IMR-90 (cell line): Measurements from ENCODE around the gene HS6ST3. TPM values are rescaled to one million over a fixed set of nuclear protein-coding genes. Genes with fewer than 3 reads are reported as not detected.

ENCODE experiments used
- ATAC-seq: fragments of 200-7000 bp; cut with Tn5 transposase; 2 replicates; pipeline ENCODE4 v1.9.1; 2020; ENCODE audit warnings: low read depth, mild to moderate bottlenecking, moderate library complexity
- BruUV-seq: library from RNA; stranded (reverse); fragments of 400-500 nt; replicated peaks from 2 replicates; lab custom pipeline; 2021; lab: Mats Ljungman, UMichigan
- CTCF ChIA-PET: fragments of 300-600 bp; formaldehyde crosslinking; extraction: SDS; loops from one replicate; lab custom pipeline; 2021; ENCODE audit warnings: antibody characterized with exemption; lab: Yijun Ruan, JAX
- POLR2A ChIA-PET: fragments of 300-600 bp; sonication (Branson Sonifier 250); formaldehyde crosslinking; loops from one replicate; lab custom pipeline; 2022; ENCODE audit warnings: antibody characterized with exemption; ENCODE audit not compliant: unreplicated experiment; lab: Charles Lee
- DNase-seq: peaks from one replicate; pipeline ENCODE4 v3.0.0; 2013
- H2AFZ ChIP-seq: replicated peaks from 2 replicates; pipeline ENCODE3; 2013; ENCODE audit warnings: low read length, mild to moderate bottlenecking; ENCODE audit not compliant: poor library complexity
- H2AK5ac ChIP-seq: 2 replicates; pipeline ENCODE4 v1.6.1; 2013; ENCODE audit warnings: low read depth, low read length, inconsistent platforms
- H2AK9ac ChIP-seq: replicated peaks from 2 replicates; pipeline ENCODE3; 2013; ENCODE audit warnings: mild to moderate bottlenecking, low read depth, low read length, moderate library complexity; ENCODE audit not compliant: poor library complexity
- H2BK120ac ChIP-seq: 2 replicates; pipeline ENCODE4 v1.6.1; 2013; ENCODE audit warnings: low read depth, low read length, inconsistent platforms
- H2BK15ac ChIP-seq: 3 replicates; pipeline ENCODE4 v1.6.1; 2013; ENCODE audit warnings: low read depth, low read length, inconsistent platforms
- H2BK20ac ChIP-seq: 2 replicates; pipeline ENCODE4 v1.6.1; 2013; ENCODE audit warnings: low read depth, mild to moderate bottlenecking, inconsistent platforms, low read length, moderate library complexity
- H2BK5ac ChIP-seq: 2 replicates; pipeline ENCODE4 v1.6.1; 2013; ENCODE audit warnings: mild to moderate bottlenecking, low read depth, low read length, inconsistent platforms; ENCODE audit not compliant: poor library complexity, severe bottlenecking
- H3K14ac ChIP-seq: replicated peaks from 2 replicates; pipeline ENCODE4 v1.6.1; 2013; ENCODE audit warnings: low read depth, low read length, inconsistent platforms
- H3K18ac ChIP-seq: 2 replicates; pipeline ENCODE4 v1.6.1; 2013; ENCODE audit warnings: low read depth, low read length, control low read depth
- H3K23ac ChIP-seq: 2 replicates; pipeline ENCODE4 v1.6.1; 2013; ENCODE audit warnings: low read depth, low read length, inconsistent platforms
- H3K27ac ChIP-seq: 2 replicates; pipeline ENCODE4 v1.5.1; 2013; ENCODE audit warnings: mild to moderate bottlenecking, control low read depth, low read length; ENCODE audit not compliant: insufficient read depth
- H3K27me3 ChIP-seq: 2 replicates; pipeline ENCODE4 v1.6.1; 2013; ENCODE audit warnings: low read length; ENCODE audit not compliant: control insufficient read depth, insufficient read depth
- H3K36me3 ChIP-seq: 2 replicates; pipeline ENCODE4 v1.6.1; 2013; ENCODE audit warnings: low read length, mixed read lengths; ENCODE audit not compliant: control insufficient read depth, insufficient read depth
- H3K4ac ChIP-seq: 2 replicates; pipeline ENCODE4 v1.6.1; 2013; ENCODE audit warnings: low read depth, low read length, inconsistent platforms
- H3K4me1 ChIP-seq: 2 replicates; pipeline ENCODE4 v1.6.1; 2013; ENCODE audit warnings: low read length, mixed read lengths; ENCODE audit not compliant: control insufficient read depth, insufficient read depth
- H3K4me2 ChIP-seq: 2 replicates; pipeline ENCODE4 v1.6.1; 2013; ENCODE audit warnings: low read depth, mild to moderate bottlenecking, control low read depth, low read length, moderate library complexity
- H3K4me3 ChIP-seq: 2 replicates; pipeline ENCODE4 v1.5.1; 2013; ENCODE audit warnings: low read depth, mild to moderate bottlenecking, control low read depth, low read length, moderate library complexity; ENCODE audit not compliant: insufficient read depth
- H3K56ac ChIP-seq: 2 replicates; pipeline ENCODE4 v1.6.1; 2013; ENCODE audit warnings: low read length, inconsistent platforms; ENCODE audit not compliant: insufficient read depth; ENCODE audit errors: extremely low read depth
- H3K79me1 ChIP-seq, 2 experiments: 2 replicates each; pipeline ENCODE4 v1.6.1; 2013; ENCODE audit warnings: low read length in 2 of 2, inconsistent platforms in 1 of 2, low read depth in 1 of 2
- H3K9ac ChIP-seq: 2 replicates; pipeline ENCODE4 v1.6.1; 2013; ENCODE audit warnings: low read depth, low read length, control low read depth
- H3K9me1 ChIP-seq: 2 replicates; pipeline ENCODE4 v1.6.1; 2013; ENCODE audit warnings: low read length, inconsistent platforms; ENCODE audit not compliant: insufficient read depth
- H3K9me3 ChIP-seq: 2 replicates; pipeline ENCODE4 v1.6.1; 2013; ENCODE audit warnings: low read length; ENCODE audit not compliant: control insufficient read depth, insufficient read depth
- H4K20me1 ChIP-seq: 2 replicates; pipeline ENCODE4 v1.6.1; 2013; ENCODE audit warnings: low read length, inconsistent platforms; ENCODE audit not compliant: insufficient read depth
- H4K5ac ChIP-seq: 2 replicates; pipeline ENCODE4 v1.6.1; 2013; ENCODE audit warnings: mild to moderate bottlenecking, low read depth, low read length, control low read depth
- H4K8ac ChIP-seq, 2 experiments: 2 replicates each; pipeline ENCODE4 v1.6.1; 2013; ENCODE audit warnings: low read depth in 2 of 2, low read length in 2 of 2, control low read depth in 1 of 2, inconsistent platforms in 1 of 2
- H4K91ac ChIP-seq: 2 replicates; pipeline ENCODE4 v1.6.1; 2013; ENCODE audit warnings: low read depth, low read length, inconsistent platforms; ENCODE audit not compliant: insufficient read depth
- BHLHE40 ChIP-seq: fragments of 150-350 bp; IDR thresholded peaks from 2 replicates; pipeline ENCODE4 v1.6.1; 2016; ENCODE audit warnings: mild to moderate bottlenecking, low read depth, low read length
- CEBPB ChIP-seq: IDR thresholded peaks from 2 replicates; pipeline ENCODE4 v1.6.1; 2012; ENCODE audit warnings: low read depth, low read length, improper control_type of control experiment
- CHD1 ChIP-seq: IDR thresholded peaks from 2 replicates; pipeline ENCODE4 v1.6.1; 2012; ENCODE audit warnings: low read depth, low read length, improper control_type of control experiment
- CTCF ChIP-seq: conservative IDR thresholded peaks from 2 replicates; pipeline ENCODE4 v1.5.1; 2012; ENCODE audit warnings: mild to moderate bottlenecking, low read depth, low read length, improper control_type of control experiment
- ELK1 ChIP-seq: fragments of 150-350 bp; IDR thresholded peaks from 2 replicates; pipeline ENCODE4 v1.6.1; 2016; ENCODE audit warnings: low read depth, mild to moderate bottlenecking, low read length, moderate library complexity, borderline replicate concordance
- FOS ChIP-seq: fragments of 150-350 bp; IDR thresholded peaks from 2 replicates; pipeline ENCODE4 v1.6.1; 2016; ENCODE audit warnings: low read depth, low read length
- MAFK ChIP-seq: IDR thresholded peaks from 2 replicates; pipeline ENCODE4 v1.6.1; 2012; ENCODE audit warnings: low read depth, low read length, improper control_type of control experiment
- MAZ ChIP-seq: IDR thresholded peaks from 2 replicates; pipeline ENCODE4 v1.6.1; 2012; ENCODE audit warnings: low read depth, mild to moderate bottlenecking, low read length, improper control_type of control experiment, moderate library complexity, borderline replicate concordance
- MXI1 ChIP-seq: IDR thresholded peaks from 2 replicates; pipeline ENCODE4 v1.6.1; 2012; ENCODE audit warnings: low read depth, mild to moderate bottlenecking, low read length, moderate library complexity, borderline replicate concordance
- NFE2L2 ChIP-seq: fragments of 150-350 bp; IDR thresholded peaks from 2 replicates; pipeline ENCODE4 v1.6.1; 2016; ENCODE audit warnings: low read depth, mild to moderate bottlenecking, low read length
- POLR2A ChIP-seq: IDR thresholded peaks from 2 replicates; pipeline ENCODE4 v1.6.1; 2012; ENCODE audit warnings: mild to moderate bottlenecking, low read depth, low read length
- RAD21 ChIP-seq: IDR thresholded peaks from 2 replicates; pipeline ENCODE4 v1.6.1; 2012; ENCODE audit warnings: low read length, improper control_type of control experiment
- RCOR1 ChIP-seq: IDR thresholded peaks from 2 replicates; pipeline ENCODE4 v1.6.1; 2012; ENCODE audit warnings: mild to moderate bottlenecking, low read length, improper control_type of control experiment; ENCODE audit not compliant: insufficient replicate concordance
- RFX5 ChIP-seq: IDR thresholded peaks from 2 replicates; pipeline ENCODE4 v1.8.0; 2012; ENCODE audit warnings: low read depth, mild to moderate bottlenecking, low read length, moderate library complexity
- SMC3 ChIP-seq: fragments of 150-350 bp; IDR thresholded peaks from 2 replicates; pipeline ENCODE4 v1.6.1; 2016; ENCODE audit warnings: low read depth, mild to moderate bottlenecking, antibody characterized with exemption, low read length, moderate library complexity
- WGBS, 2 experiments: methylation state at CpG; one replicate each; pipeline versions ENCODE4 v1.1.5 to v1.1.7; 2013; ENCODE audit warnings: missing lambda C conversion rate in 2 of 2; ENCODE audit not compliant: insufficient read length in 1 of 2; ENCODE audit errors: extremely low coverage in 2 of 2; 5-methylcytosine and 5-hydroxymethylcytosine counted together
- dilution Hi-C: fragments of 300-500 bp; cut with HindIII; formaldehyde crosslinking; loops from one replicate; pipeline ENCODE4 v1.14.3; 2018; ENCODE audit warnings: low sequenced_read_pairs; ENCODE audit not compliant: unreplicated experiment
- in situ Hi-C: fragments of 300-500 bp; cut with MboI; formaldehyde crosslinking; loops from 3 replicates; pipeline ENCODE4 v1.14.3; 2019; ENCODE audit warnings: low sequenced_read_pairs, inconsistent platforms, mixed read lengths
- intact Hi-C: fragments of 100-400 bp; cut with micrococcal nuclease; formaldehyde crosslinking; loops from 2 replicates; pipeline ENCODE4 v1.10.0; 2022
- polyA plus RNA-seq, 3 experiments: library from polyadenylated mRNA; depleted of rRNA; stranded (reverse); fragments of >200 nt; gene quantifications; 2 replicates each; pipeline ENCODE4 v1.2.3, GENCODE V29; 2012; ENCODE audit warnings: low replicate concordance in 1 of 3
- total RNA-seq: library from RNA; depleted of rRNA; stranded (reverse); fragments of >200 nt; gene quantifications from 2 replicates; pipeline ENCODE4 v1.2.3, GENCODE V29; 2012
- TF ChIP-seq, protein P1 (sequence below): fragments of 150-350 bp; IDR thresholded peaks from 2 replicates; pipeline ENCODE4 v1.6.1; 2017; ENCODE audit warnings: mild to moderate bottlenecking, antibody characterized with exemption, low read length, low read depth

HS6ST3 gene
- total and polyA plus RNA-seq, 2 of the 4 experiments (the other 2 are of a cell fraction) = not detected

- Histone ChIP-seq H3K79me1 (no peaks in the 10 kb centered on the region), H2BK5ac (no peak overlapping the region), H3K56ac (no peak overlapping the region), H3K27ac (no peak overlapping the region), H3K4me2 (no peak overlapping the region), H3K14ac (no peak overlapping the region), H3K9me3 (peaks cover 5% of the 10 kb centered on the region; the same call in 1 of the 2 replicates), H3K9me1 (no peaks in the 10 kb centered on the region), H2AK9ac (no peak overlapping the region), H3K4ac (no peak overlapping the region), H3K9ac (no peak overlapping the region), H3K23ac (no peak overlapping the region), H4K91ac (no peak overlapping the region), H2AK5ac (no peak overlapping the region), H4K20me1 (no peaks in the 10 kb centered on the region), H3K36me3 (no peaks in the 10 kb centered on the region), H2BK15ac (no peak overlapping the region), H2BK120ac (no peak overlapping the region), H4K5ac (no peak overlapping the region), H3K4me3 (no peak overlapping the region), H3K18ac (no peak overlapping the region), H2BK20ac (no peak overlapping the region), H3K27me3 (no peaks in the 10 kb centered on the region), H2AFZ (no peak overlapping the region), H4K8ac (no peak overlapping the region), H3K4me1 (no peaks in the 10 kb centered on the region)
- intact Hi-C loops (no loop called here), in situ Hi-C loops (no loop called here), dilution Hi-C loops (no loop called here)
- DNase-seq = no peak
- CTCF ChIA-PET = no interaction called here
- TF ChIP-seq, protein P1, sequence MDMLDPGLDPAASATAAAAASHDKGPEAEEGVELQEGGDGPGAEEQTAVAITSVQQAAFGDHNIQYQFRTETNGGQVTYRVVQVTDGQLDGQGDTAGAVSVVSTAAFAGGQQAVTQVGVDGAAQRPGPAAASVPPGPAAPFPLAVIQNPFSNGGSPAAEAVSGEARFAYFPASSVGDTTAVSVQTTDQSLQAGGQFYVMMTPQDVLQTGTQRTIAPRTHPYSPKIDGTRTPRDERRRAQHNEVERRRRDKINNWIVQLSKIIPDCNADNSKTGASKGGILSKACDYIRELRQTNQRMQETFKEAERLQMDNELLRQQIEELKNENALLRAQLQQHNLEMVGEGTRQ = no peak
- no peak for TF ChIP-seq MAZ
- TF ChIP-seq BHLHE40 = no peak
- no peak for TF ChIP-seq MAFK
- no peak for TF ChIP-seq FOS
- no peak for TF ChIP-seq ELK1
- no peak for TF ChIP-seq POLR2A
- no peak for TF ChIP-seq RAD21
- TF ChIP-seq SMC3 = no peak
- no peak for TF ChIP-seq CEBPB
- no peak for TF ChIP-seq NFE2L2
- no peak for TF ChIP-seq RCOR1
- no peak for TF ChIP-seq RFX5
- TF ChIP-seq MXI1 = no peak
- no peak for TF ChIP-seq CTCF
- no peak for TF ChIP-seq CHD1
- POLR2A ChIA-PET = no interaction called here
- ATAC-seq = no peak
- WGBS, 2 experiments = no CpG with 5 or more reads among the region's 3 CpGs
- BruUV-seq = no TSS peak
These were observed 190.0 kb downstream of the HS6ST3 start for GRCh38 chr13:96279904-96280303.
